Duodenal mucosa (tissue), 2 donors: ENCODE results near the gene VWA7.

ENCODE experiments used
- H3K27ac ChIP-seq: one replicate; pipeline ENCODE4 v1.7.0; 2013; ENCODE audit warnings: low read depth, low read length
- H3K27me3 ChIP-seq, 2 donors: one replicate each; pipeline ENCODE4 v1.7.0; 2013; ENCODE audit warnings: low read length in 2 of 2, control low read depth in 1 of 2; ENCODE audit not compliant: insufficient read depth in 2 of 2, control insufficient read depth in 1 of 2
- H3K36me3 ChIP-seq, 2 donors: one replicate each; pipeline ENCODE4 v1.7.0; 2013; ENCODE audit warnings: low read length in 2 of 2, control low read depth in 1 of 2; ENCODE audit not compliant: insufficient read depth in 2 of 2, control insufficient read depth in 1 of 2
- H3K4me1 ChIP-seq, 2 donors: one replicate each; pipeline ENCODE4 v1.7.0; 2013; ENCODE audit warnings: low read length in 2 of 2, control low read depth in 1 of 2; ENCODE audit not compliant: insufficient read depth in 2 of 2, control insufficient read depth in 1 of 2
- H3K4me3 ChIP-seq, 2 donors: one replicate each; pipeline ENCODE4 v1.7.0; 2013; ENCODE audit warnings: low read length in 2 of 2, low read depth in 1 of 2
- H3K9ac ChIP-seq, 2 donors: one replicate each; pipeline ENCODE4 v1.7.0; 2013; ENCODE audit warnings: low read length in 2 of 2, low read depth in 1 of 2
- H3K9me3 ChIP-seq, 2 donors: one replicate each; pipeline ENCODE4 v1.7.0; 2013; ENCODE audit warnings: low read length in 2 of 2, control low read depth in 1 of 2; ENCODE audit not compliant: control insufficient read depth in 1 of 2

The VWA7 gene

DNA sequence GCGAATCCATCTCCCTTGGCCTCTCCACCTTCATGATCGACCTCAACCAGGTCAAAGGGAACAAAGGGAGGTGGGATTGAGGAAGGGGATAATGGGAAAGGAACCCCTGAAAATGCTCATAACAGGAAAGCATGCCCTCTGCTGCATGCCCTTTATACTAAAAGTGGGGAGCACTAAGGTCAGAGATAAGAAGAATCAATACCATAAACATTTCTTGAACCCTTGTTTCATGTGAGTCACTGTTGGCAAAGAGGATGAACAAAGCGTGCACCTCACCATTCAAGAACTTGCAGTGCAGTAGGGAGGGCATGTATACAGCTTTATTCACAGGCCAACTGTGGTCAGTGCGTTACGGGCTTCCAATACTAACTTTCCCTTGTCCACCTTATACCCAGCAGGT lies 16.3 kb downstream of the VWA7 start:
- H3K27ac ChIP-seq: no peak overlapping the region
- H3K36me3 ChIP-seq: peaks cover 0 to 24% of the 10 kb centered on the region in 2 donors
- H3K27me3 ChIP-seq: no peaks in the 10 kb centered on the region

DNA sequence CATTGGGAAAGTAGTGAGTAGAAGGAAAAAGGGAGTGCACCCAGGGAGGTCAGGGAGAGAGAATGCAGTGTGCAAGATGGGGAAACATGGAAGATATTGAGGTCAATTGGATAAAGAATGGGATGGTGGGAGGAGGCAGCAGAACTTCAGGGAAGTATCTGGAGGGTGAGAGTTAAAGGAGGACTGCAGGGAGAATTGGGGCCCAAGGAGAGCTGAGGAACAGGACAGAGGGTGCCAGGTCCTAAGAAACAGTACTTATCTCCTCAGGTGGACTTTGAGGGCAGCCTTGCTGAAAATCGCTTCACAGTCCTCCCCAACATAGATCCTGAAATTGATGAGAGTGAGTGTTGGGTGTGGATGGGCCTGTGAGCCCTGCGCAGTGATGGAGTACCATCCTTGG lies 18.8 kb downstream of the VWA7 start:
- no peak overlapping the region for H3K4me3 ChIP-seq
- H3K9me3 ChIP-seq: no peaks in the 10 kb centered on the region
- peaks cover 0 to 20% of the 10 kb centered on the region in 2 donors for H3K36me3 ChIP-seq
- no peak overlapping the region for H3K27ac ChIP-seq
- H3K9ac ChIP-seq: no peak overlapping the region
- peaks cover 16 to 27% of the 10 kb centered on the region in 2 donors for H3K4me1 ChIP-seq
- no peaks in the 10 kb centered on the region for H3K27me3 ChIP-seq

More for the DNA sequence above, 16.3 kb downstream of the VWA7 start:
- Histone ChIP-seq H3K4me3 (no peak overlapping the region), H3K4me1 (peaks cover 34 to 37% of the 10 kb centered on the region in 2 donors), H3K9ac (peak overlapping the region; percentile 33 to 35), H3K9me3 (no peaks in the 10 kb centered on the region)

- Histone ChIP-seq H3K36me3 (no peaks in the 10 kb centered on the region), H3K9me3 (no peaks in the 10 kb centered on the region), H3K27ac (no peak overlapping the region), H3K4me3 (no peak overlapping the region), H3K4me1 (no peaks in the 10 kb centered on the region), H3K27me3 (no peaks in the 10 kb centered on the region), H3K9ac (no peak overlapping the region)
Observed at GRCh38 chr6:31752739-31753319, 24.3 kb downstream of the VWA7 start.

DNA sequence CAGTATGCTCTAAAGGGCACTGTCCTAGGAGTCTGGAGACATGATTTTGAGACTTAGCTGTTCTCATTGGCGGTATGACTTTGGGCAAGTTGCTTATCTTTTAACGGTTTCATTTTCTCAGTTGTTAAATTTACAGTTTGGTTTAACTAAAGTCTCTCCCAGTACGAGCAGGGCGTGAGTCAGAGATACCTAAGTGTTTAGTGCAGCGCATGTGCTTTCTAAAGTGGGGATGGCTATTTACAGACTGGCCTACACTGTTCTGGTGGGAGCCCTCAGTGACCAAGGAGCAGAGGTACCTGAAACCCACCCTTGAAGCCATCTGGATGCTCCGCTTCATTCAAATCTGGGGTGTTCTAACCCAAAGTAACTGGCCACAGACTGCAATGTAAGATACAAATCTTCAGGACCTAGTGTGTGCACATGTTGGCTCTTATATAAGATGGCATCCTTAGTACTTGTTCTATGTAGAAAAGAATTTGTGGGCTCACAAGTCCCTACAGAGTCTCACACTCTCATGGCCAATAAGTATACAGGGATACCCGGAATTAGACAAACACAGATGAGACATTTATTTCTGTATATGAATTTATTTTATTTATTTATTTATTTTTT lies 26.6 kb downstream of the VWA7 start:
- no peak overlapping the region for H3K4me3 ChIP-seq

GRCh38 chr6:31749301-31750036 lies 27.7 kb downstream of the VWA7 start:
- Histone ChIP-seq H3K36me3 (peaks cover 0 to 6% of the 10 kb centered on the region in 2 donors), H3K4me3 (no peak overlapping the region), H3K27ac (no peak overlapping the region), H3K4me1 (no peaks in the 10 kb centered on the region), H3K9ac (no peak overlapping the region), H3K9me3 (no peaks in the 10 kb centered on the region), H3K27me3 (no peaks in the 10 kb centered on the region)

More for the DNA sequence above, 26.6 kb downstream of the VWA7 start:
- Histone ChIP-seq H3K27me3 (no peaks in the 10 kb centered on the region), H3K36me3 (peaks cover 0 to 6% of the 10 kb centered on the region in 2 donors), H3K9me3 (no peaks in the 10 kb centered on the region), H3K9ac (no peak overlapping the region), H3K4me1 (no peaks in the 10 kb centered on the region), H3K27ac (no peak overlapping the region)

- Histone ChIP-seq H3K9me3 (no peaks in the 10 kb centered on the region), H3K4me1 (peaks cover under 1 to 12% of the 10 kb centered on the region in 2 donors), H3K27me3 (no peaks in the 10 kb centered on the region), H3K27ac (no peak overlapping the region), H3K9ac (no peak overlapping the region), H3K4me3 (no peak overlapping the region), H3K36me3 (peaks cover 0 to 19% of the 10 kb centered on the region in 2 donors)
Observed at GRCh38 chr6:31744422-31744821, 32.7 kb downstream of the VWA7 start.

- Histone ChIP-seq H3K9me3 (no peaks in the 10 kb centered on the region), H3K9ac (no peak overlapping the region), H3K36me3 (peaks cover 0 to 19% of the 10 kb centered on the region in 2 donors), H3K27me3 (no peaks in the 10 kb centered on the region), H3K27ac (no peak overlapping the region), H3K4me1 (peaks cover 14 to 26% of the 10 kb centered on the region in 2 donors), H3K4me3 (no peak overlapping the region)
Observed at GRCh38 chr6:31742894-31743293, 34.2 kb downstream of the VWA7 start.

GRCh38 chr6:31741815-31742214 lies 35.3 kb downstream of the VWA7 start:
- no peak overlapping the region for H3K27ac ChIP-seq
- H3K4me1 ChIP-seq: peaks cover 25 to 35% of the 10 kb centered on the region in 2 donors
- H3K9me3 ChIP-seq: no peaks in the 10 kb centered on the region
- no peaks in the 10 kb centered on the region for H3K27me3 ChIP-seq
- peaks cover 0 to 13% of the 10 kb centered on the region in 2 donors for H3K36me3 ChIP-seq
- no peak overlapping the region for H3K9ac ChIP-seq
- no peak overlapping the region for H3K4me3 ChIP-seq

DNA sequence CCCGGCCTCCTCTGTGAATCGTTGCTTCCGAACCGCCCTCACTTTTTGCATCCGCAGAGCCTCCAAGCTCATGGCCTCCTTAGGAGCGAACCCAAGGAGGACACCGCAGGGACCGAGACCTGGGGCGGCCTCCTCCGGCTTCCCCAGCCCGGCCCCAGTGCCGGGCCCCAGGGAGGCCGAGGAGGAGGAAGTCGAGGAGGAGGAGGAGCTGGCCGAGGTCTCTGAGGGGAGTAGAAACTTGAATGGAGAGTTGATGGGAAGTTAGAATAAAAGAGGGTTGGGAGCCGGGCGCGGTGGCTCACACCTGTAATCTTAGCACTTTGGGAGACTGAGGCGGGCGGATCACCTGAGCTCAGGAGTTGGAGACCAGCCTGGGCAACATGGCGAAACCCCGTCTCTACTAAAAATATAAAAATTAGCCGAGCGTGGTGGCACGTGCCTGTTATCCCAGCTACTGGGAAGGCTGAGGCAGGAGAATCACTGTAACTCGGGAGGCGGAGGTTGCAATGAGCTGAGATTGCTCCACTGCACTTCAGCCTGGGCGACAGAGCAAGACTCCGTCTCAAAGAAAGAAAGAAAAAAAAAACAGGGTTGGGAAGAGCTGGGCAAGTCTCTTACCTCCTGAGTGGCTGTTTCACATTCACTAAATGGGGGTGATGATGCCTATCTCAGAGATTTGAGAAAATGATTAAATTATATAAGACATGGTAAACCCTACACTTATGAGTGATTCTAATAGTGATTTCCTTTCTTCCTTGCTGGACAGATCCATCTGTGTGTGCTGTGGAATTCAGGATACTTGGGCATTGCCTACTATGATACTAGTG lies 36.5 kb downstream of the VWA7 start:
- H3K4me1 ChIP-seq: peaks cover 28 to 38% of the 10 kb centered on the region in 2 donors
- no peaks in the 10 kb centered on the region for H3K9me3 ChIP-seq
- peak overlapping the region; percentile 80 to 83 for H3K4me3 ChIP-seq
- peak overlapping the region; percentile 80 for H3K27ac ChIP-seq
- H3K27me3 ChIP-seq: no peaks in the 10 kb centered on the region
- H3K36me3 ChIP-seq: peaks cover 0 to 13% of the 10 kb centered on the region in 2 donors
- H3K9ac ChIP-seq: peak overlapping the region; percentile 87 to 90
